ENCODE results near the gene TRIM51.
"Not testable (repeated sequence)": the region's sequence is repeated elsewhere in the genome, so short reads cannot be mapped to it uniquely, and the experiment has no call there.

The TRIM51 gene

GRCh38 chr11:55852141-55852540 lies 31.0 kb upstream of the TRIM51 start:
- no peaks in the 10 kb centered on the region for H3K27me3 ChIP-seq (ENCODE audit: low read length)
- H3K9ac ChIP-seq (ENCODE audit: low read length), result no peak overlapping the region
- H3K4me2 ChIP-seq (ENCODE audit: low read depth, low read length, poor library complexity, severe bottlenecking), result no peak overlapping the region
- H3K9me2 ChIP-seq (replicated peaks; ENCODE audit: insufficient read depth, low read length), result no peaks in the 10 kb centered on the region
- no peaks in the 10 kb centered on the region for H3K79me2 ChIP-seq (ENCODE audit: insufficient read depth, low read length)
- H3K36me3 ChIP-seq (ENCODE audit: low read length), result no peaks in the 10 kb centered on the region
- no peaks in the 10 kb centered on the region for H3K9me3 ChIP-seq (ENCODE audit: insufficient read depth, low read length)
- H3F3A ChIP-seq (ENCODE audit: insufficient read depth), result no peaks in the 10 kb centered on the region
- no peak overlapping the region for H2AFZ ChIP-seq (ENCODE audit: low read depth, low read length, severe bottlenecking)
- no peak overlapping the region for H3K27ac ChIP-seq (ENCODE audit: low read depth, low read length)
- TF ChIP-seq, protein P1, sequence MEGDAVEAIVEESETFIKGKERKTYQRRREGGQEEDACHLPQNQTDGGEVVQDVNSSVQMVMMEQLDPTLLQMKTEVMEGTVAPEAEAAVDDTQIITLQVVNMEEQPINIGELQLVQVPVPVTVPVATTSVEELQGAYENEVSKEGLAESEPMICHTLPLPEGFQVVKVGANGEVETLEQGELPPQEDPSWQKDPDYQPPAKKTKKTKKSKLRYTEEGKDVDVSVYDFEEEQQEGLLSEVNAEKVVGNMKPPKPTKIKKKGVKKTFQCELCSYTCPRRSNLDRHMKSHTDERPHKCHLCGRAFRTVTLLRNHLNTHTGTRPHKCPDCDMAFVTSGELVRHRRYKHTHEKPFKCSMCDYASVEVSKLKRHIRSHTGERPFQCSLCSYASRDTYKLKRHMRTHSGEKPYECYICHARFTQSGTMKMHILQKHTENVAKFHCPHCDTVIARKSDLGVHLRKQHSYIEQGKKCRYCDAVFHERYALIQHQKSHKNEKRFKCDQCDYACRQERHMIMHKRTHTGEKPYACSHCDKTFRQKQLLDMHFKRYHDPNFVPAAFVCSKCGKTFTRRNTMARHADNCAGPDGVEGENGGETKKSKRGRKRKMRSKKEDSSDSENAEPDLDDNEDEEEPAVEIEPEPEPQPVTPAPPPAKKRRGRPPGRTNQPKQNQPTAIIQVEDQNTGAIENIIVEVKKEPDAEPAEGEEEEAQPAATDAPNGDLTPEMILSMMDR (IDR thresholded peaks at IDR 0.05; ENCODE audit: insufficient read depth, low read length, poor library complexity, severe bottlenecking), result no peak
- no peak for TF ChIP-seq EZH2phosphoT487 (conservative IDR thresholded peaks at IDR 0.05; ENCODE audit: low read length)
- no peaks in the 10 kb centered on the region for H4K20me1 ChIP-seq (ENCODE audit: low read depth, low read length)
- no peak overlapping the region for H3K4me3 ChIP-seq (ENCODE audit: insufficient read depth, low read length, poor library complexity, severe bottlenecking)

GRCh38 chr11:55854704-55855103 lies 28.4 kb upstream of the TRIM51 start:
- no peak overlapping the region for H3K9ac ChIP-seq (ENCODE audit: low read length)
- no peaks in the 10 kb centered on the region for H3K27me3 ChIP-seq (ENCODE audit: low read length)
- H3K4me3 ChIP-seq (ENCODE audit: insufficient read depth, low read length, poor library complexity, severe bottlenecking), result no peak overlapping the region
- no peaks in the 10 kb centered on the region for H3K36me3 ChIP-seq (ENCODE audit: low read length)
- H3K9me3 ChIP-seq (ENCODE audit: insufficient read depth, low read length), result no peaks in the 10 kb centered on the region
- H3F3A ChIP-seq (ENCODE audit: insufficient read depth), result no peaks in the 10 kb centered on the region
- no peak overlapping the region for H3K4me2 ChIP-seq (ENCODE audit: low read depth, low read length, poor library complexity, severe bottlenecking)
- no peaks in the 10 kb centered on the region for H4K20me1 ChIP-seq (ENCODE audit: low read depth, low read length)
- H2AFZ ChIP-seq (ENCODE audit: low read depth, low read length, severe bottlenecking), result no peak overlapping the region
- H3K9me2 ChIP-seq (replicated peaks; ENCODE audit: insufficient read depth, low read length), result no peaks in the 10 kb centered on the region
- TF ChIP-seq, protein P1 (IDR thresholded peaks at IDR 0.05; ENCODE audit: insufficient read depth, low read length, poor library complexity, severe bottlenecking), result no peak
- no peaks in the 10 kb centered on the region for H3K79me2 ChIP-seq (ENCODE audit: insufficient read depth, low read length)
- no peak overlapping the region for H3K27ac ChIP-seq (ENCODE audit: low read depth, low read length)

DNA sequence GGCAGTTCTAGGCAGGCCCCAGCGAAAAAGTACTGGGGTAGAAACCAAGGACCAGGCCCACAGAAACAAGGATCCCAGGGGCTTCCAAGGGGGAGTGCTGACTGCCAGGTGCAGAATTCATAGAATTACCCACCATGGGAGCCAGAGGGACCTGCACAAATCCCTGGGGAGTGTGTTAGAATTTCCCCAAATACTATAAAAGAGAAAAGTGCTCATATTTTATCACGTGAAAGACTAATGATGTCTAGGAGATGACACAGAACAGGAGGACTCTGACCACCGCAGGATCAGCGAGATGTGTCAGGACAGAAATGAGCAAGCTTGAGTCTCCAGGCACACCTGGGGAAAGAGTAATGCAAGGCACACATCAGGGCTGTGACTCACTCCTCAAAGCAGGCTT lies 15.7 kb upstream of the TRIM51 start:
- H3K4me3 ChIP-seq (ENCODE audit: insufficient read depth, low read length, poor library complexity, severe bottlenecking); H3K27me3 ChIP-seq (ENCODE audit: low read length); H3K27ac ChIP-seq (ENCODE audit: low read depth, low read length); H4K20me1 ChIP-seq (ENCODE audit: low read depth, low read length); H2AFZ ChIP-seq (ENCODE audit: low read depth, low read length, severe bottlenecking); H3K36me3 ChIP-seq (ENCODE audit: low read length); H3K9me2 ChIP-seq (replicated peaks; ENCODE audit: insufficient read depth, low read length); H3K4me2 ChIP-seq (ENCODE audit: low read depth, low read length, poor library complexity, severe bottlenecking); H3K9ac ChIP-seq (ENCODE audit: low read length); H3K79me2 ChIP-seq (ENCODE audit: insufficient read depth, low read length); H3K9me3 ChIP-seq (ENCODE audit: insufficient read depth, low read length); H3F3A ChIP-seq (ENCODE audit: insufficient read depth): not testable (repeated sequence)

- H3K79me2 ChIP-seq (ENCODE audit: insufficient read depth, low read length); H3K9ac ChIP-seq (ENCODE audit: low read length); H3K27ac ChIP-seq (ENCODE audit: low read depth, low read length); H3K9me2 ChIP-seq (replicated peaks; ENCODE audit: insufficient read depth, low read length); H3K36me3 ChIP-seq (ENCODE audit: low read length); H4K20me1 ChIP-seq (ENCODE audit: low read depth, low read length); H3F3A ChIP-seq (ENCODE audit: insufficient read depth); H3K27me3 ChIP-seq (ENCODE audit: low read length); H3K4me3 ChIP-seq (ENCODE audit: insufficient read depth, low read length, poor library complexity, severe bottlenecking); H2AFZ ChIP-seq (ENCODE audit: low read depth, low read length, severe bottlenecking); H3K4me2 ChIP-seq (ENCODE audit: low read depth, low read length, poor library complexity, severe bottlenecking); H3K9me3 ChIP-seq (ENCODE audit: insufficient read depth, low read length): not testable (repeated sequence)
Observed at GRCh38 chr11:55872731-55873130, 10.4 kb upstream of the TRIM51 start.

- not testable (repeated sequence) for H3K9me3 ChIP-seq (ENCODE audit: insufficient read depth, low read length); H3K27ac ChIP-seq (ENCODE audit: low read depth, low read length); H3K9ac ChIP-seq (ENCODE audit: low read length); H3K4me3 ChIP-seq (ENCODE audit: insufficient read depth, low read length, poor library complexity, severe bottlenecking); H3K4me2 ChIP-seq (ENCODE audit: low read depth, low read length, poor library complexity, severe bottlenecking); H2AFZ ChIP-seq (ENCODE audit: low read depth, low read length, severe bottlenecking); H4K20me1 ChIP-seq (ENCODE audit: low read depth, low read length); H3F3A ChIP-seq (ENCODE audit: insufficient read depth); H3K27me3 ChIP-seq (ENCODE audit: low read length); H3K79me2 ChIP-seq (ENCODE audit: insufficient read depth, low read length); H3K36me3 ChIP-seq (ENCODE audit: low read length); H3K9me2 ChIP-seq (replicated peaks; ENCODE audit: insufficient read depth, low read length)
Observed at GRCh38 chr11:55873146-55873545, 10.0 kb upstream of the TRIM51 start.

GRCh38 chr11:55884995-55885394 lies 1.9 kb downstream of the TRIM51 start:
- not testable (repeated sequence) for H3K4me2 ChIP-seq (ENCODE audit: low read depth, low read length, poor library complexity, severe bottlenecking); H3K9me3 ChIP-seq (ENCODE audit: insufficient read depth, low read length); H3K9ac ChIP-seq (ENCODE audit: low read length); H3F3A ChIP-seq (ENCODE audit: insufficient read depth); H3K27me3 ChIP-seq (ENCODE audit: low read length); H2AFZ ChIP-seq (ENCODE audit: low read depth, low read length, severe bottlenecking); H3K4me3 ChIP-seq (ENCODE audit: insufficient read depth, low read length, poor library complexity, severe bottlenecking); H3K27ac ChIP-seq (ENCODE audit: low read depth, low read length); H4K20me1 ChIP-seq (ENCODE audit: low read depth, low read length); H3K36me3 ChIP-seq (ENCODE audit: low read length); H3K9me2 ChIP-seq (replicated peaks; ENCODE audit: insufficient read depth, low read length); H3K79me2 ChIP-seq (ENCODE audit: insufficient read depth, low read length)

GRCh38 chr11:55885481-55885880 lies 2.4 kb downstream of the TRIM51 start:
- H3K79me2 ChIP-seq (ENCODE audit: insufficient read depth, low read length); H3K4me3 ChIP-seq (ENCODE audit: insufficient read depth, low read length, poor library complexity, severe bottlenecking); H3K9me3 ChIP-seq (ENCODE audit: insufficient read depth, low read length); H3K9me2 ChIP-seq (replicated peaks; ENCODE audit: insufficient read depth, low read length); H3K27ac ChIP-seq (ENCODE audit: low read depth, low read length); H3K9ac ChIP-seq (ENCODE audit: low read length); H3K27me3 ChIP-seq (ENCODE audit: low read length); H3K4me2 ChIP-seq (ENCODE audit: low read depth, low read length, poor library complexity, severe bottlenecking); H4K20me1 ChIP-seq (ENCODE audit: low read depth, low read length); H3F3A ChIP-seq (ENCODE audit: insufficient read depth); H3K36me3 ChIP-seq (ENCODE audit: low read length); H2AFZ ChIP-seq (ENCODE audit: low read depth, low read length, severe bottlenecking): not testable (repeated sequence)
